Endodermal cell (in vitro differentiated cells): ENCODE results near the gene CDKL5. TPM values are rescaled to one million over a fixed set of nuclear protein-coding genes. Genes with fewer than 3 reads are reported as not detected.

Experiments
- DNase-seq: peaks from one replicate; pipeline ENCODE4 v3.0.0-alpha.2; 2017
- H3K27ac ChIP-seq: 2 replicates; pipeline ENCODE4 v1.5.1; 2013; ENCODE audit warnings: mild to moderate bottlenecking, low read depth, low read length, moderate library complexity
- H3K27me3 ChIP-seq: 2 replicates; pipeline ENCODE4 v1.6.1; 2013; ENCODE audit warnings: mild to moderate bottlenecking, low read length, moderate library complexity; ENCODE audit not compliant: insufficient read depth, control insufficient read depth, poor library complexity, severe bottlenecking
- H3K36me3 ChIP-seq: 2 replicates; pipeline ENCODE4 v1.7.0; 2013; ENCODE audit warnings: mild to moderate bottlenecking, low read length, moderate library complexity; ENCODE audit not compliant: control insufficient read depth, insufficient read depth
- H3K4me1 ChIP-seq: one replicate; pipeline ENCODE4 v1.7.0; 2013; ENCODE audit warnings: low read length; ENCODE audit not compliant: control insufficient read depth, insufficient read depth
- H3K4me3 ChIP-seq: 2 replicates; pipeline ENCODE4 v1.5.1; 2013; ENCODE audit warnings: mild to moderate bottlenecking, low read length, moderate library complexity
- H3K9ac ChIP-seq: 2 replicates; pipeline ENCODE4 v1.6.1; 2013; ENCODE audit warnings: mild to moderate bottlenecking, low read length, moderate library complexity; ENCODE audit not compliant: poor library complexity, severe bottlenecking; ENCODE audit errors: extremely low read depth
- H3K9me3 ChIP-seq: 2 replicates; pipeline ENCODE4 v1.6.1; 2013; ENCODE audit warnings: mild to moderate bottlenecking, low read length, moderate library complexity; ENCODE audit not compliant: control insufficient read depth
- H3K27ac Mint-ChIP-seq: 2 replicates; pipeline ENCODE4 v1.8.0; 2020; ENCODE audit warnings: mixed read lengths
- H3K27me3 Mint-ChIP-seq: 2 replicates; pipeline ENCODE4 v1.8.0; 2021; ENCODE audit warnings: mild to moderate bottlenecking, mixed read lengths; ENCODE audit not compliant: insufficient read depth
- H3K36me3 Mint-ChIP-seq: 2 replicates; pipeline ENCODE4 v1.8.0; 2020; ENCODE audit warnings: low read depth, mixed read lengths
- H3K4me1 Mint-ChIP-seq: 2 replicates; pipeline ENCODE4 v1.8.0; 2020; ENCODE audit warnings: mixed read lengths
- H3K4me3 Mint-ChIP-seq: 2 replicates; pipeline ENCODE4 v1.8.0; 2020; ENCODE audit warnings: mild to moderate bottlenecking, moderate library complexity, mixed read lengths
- H3K9me3 Mint-ChIP-seq: 2 replicates; pipeline ENCODE4 v1.8.0; 2020; ENCODE audit warnings: mild to moderate bottlenecking, mixed read lengths
- WGBS, 2 experiments: methylation state at CpG; one replicate each; pipeline versions ENCODE4 v1.1.5 to v1.1.7; 2013; ENCODE audit warnings: missing lambda C conversion rate in 2 of 2, mixed read lengths in 1 of 2; ENCODE audit not compliant: insufficient coverage in 1 of 2, insufficient read length in 1 of 2; 5-methylcytosine and 5-hydroxymethylcytosine counted together
- total RNA-seq, 2 donors: library from RNA; stranded (reverse); fragmentation: NEBNext Ultra II Directional in 1 of 2; extraction: Animal tissue kit (Norgen Biotek cat#: 25700) in 1 of 2; gene quantifications; 2 replicates in 1 of 2; 3 replicates in 1 of 2; pipeline ENCODE4 v1.2.1, GENCODE V29; 2021
- TF ChIP-seq, protein P1 (sequence below): fragments of 200-600 bp; sonication (generic); conservative IDR thresholded peaks from 2 replicates; pipeline ENCODE4 v1.5.0; 2021; ENCODE audit warnings: antibody characterized with exemption, mild to moderate bottlenecking

CDKL5 gene
- total RNA-seq, 2 donors from 2014 or later = 18.2 to 19.3 TPM

DNA sequence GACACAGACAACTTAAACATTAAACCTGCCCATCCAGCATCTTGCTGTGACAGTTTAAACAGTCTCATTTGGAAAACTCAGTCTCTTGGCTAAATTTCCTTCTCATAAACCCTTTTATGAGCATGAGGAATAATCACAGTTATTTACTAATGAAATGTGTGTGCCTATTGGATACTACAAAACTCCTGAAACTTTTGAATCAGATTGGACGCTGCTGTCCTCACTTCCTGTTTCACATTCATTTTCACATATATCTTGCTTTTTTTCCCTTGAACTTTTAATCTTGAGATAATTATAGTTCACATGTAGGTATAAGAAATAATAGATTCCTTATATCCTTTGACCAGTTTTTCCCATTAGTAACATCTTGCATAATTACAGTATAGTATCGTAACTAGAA, 111.7 kb downstream of the CDKL5 start:
- Histone ChIP-seq H3K4me3 (no peak overlapping the region), H3K9me3 (no peaks in the 10 kb centered on the region), H3K36me3 (no peaks in the 10 kb centered on the region), H3K27ac (no peak overlapping the region), H3K27me3 (no peaks in the 10 kb centered on the region), H3K4me1 (no peaks in the 10 kb centered on the region), H3K9ac (no peak overlapping the region)
- no peak for DNase-seq
- peaks cover 66% of the 10 kb centered on the region for H3K9me3 Mint-ChIP-seq
- no peaks in the 10 kb centered on the region for H3K36me3 Mint-ChIP-seq
- H3K27me3 Mint-ChIP-seq = no peaks in the 10 kb centered on the region
- no peak overlapping the region for H3K27ac Mint-ChIP-seq
- TF ChIP-seq, protein P1, sequence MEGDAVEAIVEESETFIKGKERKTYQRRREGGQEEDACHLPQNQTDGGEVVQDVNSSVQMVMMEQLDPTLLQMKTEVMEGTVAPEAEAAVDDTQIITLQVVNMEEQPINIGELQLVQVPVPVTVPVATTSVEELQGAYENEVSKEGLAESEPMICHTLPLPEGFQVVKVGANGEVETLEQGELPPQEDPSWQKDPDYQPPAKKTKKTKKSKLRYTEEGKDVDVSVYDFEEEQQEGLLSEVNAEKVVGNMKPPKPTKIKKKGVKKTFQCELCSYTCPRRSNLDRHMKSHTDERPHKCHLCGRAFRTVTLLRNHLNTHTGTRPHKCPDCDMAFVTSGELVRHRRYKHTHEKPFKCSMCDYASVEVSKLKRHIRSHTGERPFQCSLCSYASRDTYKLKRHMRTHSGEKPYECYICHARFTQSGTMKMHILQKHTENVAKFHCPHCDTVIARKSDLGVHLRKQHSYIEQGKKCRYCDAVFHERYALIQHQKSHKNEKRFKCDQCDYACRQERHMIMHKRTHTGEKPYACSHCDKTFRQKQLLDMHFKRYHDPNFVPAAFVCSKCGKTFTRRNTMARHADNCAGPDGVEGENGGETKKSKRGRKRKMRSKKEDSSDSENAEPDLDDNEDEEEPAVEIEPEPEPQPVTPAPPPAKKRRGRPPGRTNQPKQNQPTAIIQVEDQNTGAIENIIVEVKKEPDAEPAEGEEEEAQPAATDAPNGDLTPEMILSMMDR = no peak
- no CpG with 5 or more reads among the region's 2 CpGs for WGBS, 2 experiments
- H3K4me3 Mint-ChIP-seq = no peak overlapping the region
- H3K4me1 Mint-ChIP-seq = peaks cover 6% of the 10 kb centered on the region

DNA sequence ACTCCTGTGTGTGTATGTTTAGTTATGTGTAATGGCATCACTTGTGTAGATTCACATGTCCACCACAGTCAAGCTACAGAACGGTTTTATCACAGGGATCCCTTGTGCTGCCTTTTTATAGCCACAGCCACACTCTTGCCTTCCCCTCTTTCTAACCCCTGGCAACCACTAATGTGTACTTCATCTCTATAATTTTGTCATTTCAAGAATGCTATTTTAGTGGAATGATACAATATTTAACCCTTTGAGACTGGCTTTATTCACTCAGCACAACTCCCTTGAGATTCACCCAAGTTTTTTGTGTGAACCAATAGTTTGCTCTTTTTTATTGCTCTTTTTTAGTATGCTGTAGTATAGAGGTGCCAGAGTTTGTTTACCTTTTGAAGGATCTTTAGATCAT, 112.1 kb downstream of the CDKL5 start:
- H3K4me1 Mint-ChIP-seq = peaks cover 4% of the 10 kb centered on the region
- H3K4me3 ChIP-seq = no peak overlapping the region
- peaks cover 69% of the 10 kb centered on the region for H3K9me3 Mint-ChIP-seq
- no peak for DNase-seq
- no peak overlapping the region for H3K27ac ChIP-seq
- no peaks in the 10 kb centered on the region for H3K9me3 ChIP-seq
- no peak overlapping the region for H3K9ac ChIP-seq
- H3K27me3 Mint-ChIP-seq = no peaks in the 10 kb centered on the region
- TF ChIP-seq, protein P1 = no peak
- no peaks in the 10 kb centered on the region for H3K4me1 ChIP-seq
- no peak overlapping the region for H3K27ac Mint-ChIP-seq
- no peaks in the 10 kb centered on the region for H3K36me3 Mint-ChIP-seq
- no peaks in the 10 kb centered on the region for H3K36me3 ChIP-seq
- no peaks in the 10 kb centered on the region for H3K27me3 ChIP-seq
- H3K4me3 Mint-ChIP-seq = no peak overlapping the region
- 100% methylated on average over 1 of the region's 1 CpG; no CpG with 5 or more reads in 1 of the 2 experiments for WGBS, 2 experiments

DNA sequence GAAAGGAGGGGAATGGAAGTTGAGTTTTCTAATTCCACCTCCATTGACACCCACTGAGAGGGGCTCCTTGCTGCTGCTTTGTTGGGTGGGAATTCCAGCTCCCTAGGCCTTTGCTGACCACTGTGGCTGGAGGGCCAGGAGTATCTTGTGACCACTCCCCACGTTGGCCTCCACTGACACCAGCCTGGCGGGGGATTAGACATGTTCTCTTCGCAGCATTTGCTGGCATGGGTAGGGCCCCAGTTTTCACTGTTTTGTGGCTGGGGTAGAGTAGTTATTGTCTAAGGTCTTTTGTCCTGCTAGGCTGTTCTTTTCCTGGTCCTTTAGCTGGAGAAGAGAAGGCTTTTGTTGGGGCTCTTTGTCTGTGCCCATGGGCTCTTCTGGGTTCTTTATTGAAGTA, 116.7 kb downstream of the CDKL5 start:
- H3K27me3 Mint-ChIP-seq = no peaks in the 10 kb centered on the region
- WGBS, 2 experiments = 88% methylated on average over 3 of the region's 3 CpGs; no CpG with 5 or more reads in 1 of the 2 experiments
- Histone ChIP-seq H3K4me3 (no peak overlapping the region), H3K4me1 (no peaks in the 10 kb centered on the region), H3K9me3 (no peaks in the 10 kb centered on the region), H3K27me3 (no peaks in the 10 kb centered on the region), H3K9ac (no peak overlapping the region), H3K36me3 (no peaks in the 10 kb centered on the region), H3K27ac (no peak overlapping the region)
- no peaks in the 10 kb centered on the region for H3K36me3 Mint-ChIP-seq
- peaks cover 68% of the 10 kb centered on the region for H3K9me3 Mint-ChIP-seq
- no peak overlapping the region for H3K4me3 Mint-ChIP-seq
- no peak for DNase-seq
- H3K27ac Mint-ChIP-seq = no peak overlapping the region
- peaks cover 4% of the 10 kb centered on the region for H3K4me1 Mint-ChIP-seq
- TF ChIP-seq, protein P1 = no peak
